Heart left ventricle (tissue), 16 donors: Measurements from ENCODE around the gene GPD1. TPM values are rescaled to one million over a fixed set of nuclear protein-coding genes. Genes with fewer than 3 reads are reported as not detected.

Source experiments
- ATAC-seq, 4 donors: fragments of 200-7000 bp; cut with Tn5 transposase; one replicate each; pipeline ENCODE4 v1.9.1; 2020 to 2022; ENCODE audit warnings: moderate library complexity in 4 of 4, mild to moderate bottlenecking in 3 of 4, moderate number of reproducible peaks in 1 of 4
- DNase-seq, 5 donors: peaks; one replicate each; pipeline ENCODE4 v3.0.0-alpha.2; 2020
- H3K27ac ChIP-seq, 12 donors: fragments of 200-600 bp; sonication (generic) in 4 of 12; one replicate each; pipeline versions ENCODE4 v1.5.0 to v1.8.0; 2016 to 2022; ENCODE audit warnings: mild to moderate bottlenecking in 2 of 12
- H3K27me3 ChIP-seq, 9 donors: fragments of 200-600 bp; sonication (generic) in 2 of 9; one replicate each; pipeline versions ENCODE4 v1.5.1 to v1.8.0; 2016 to 2022; ENCODE audit warnings: mild to moderate bottlenecking in 3 of 9
- H3K36me3 ChIP-seq, 9 donors: fragments of 200-600 bp; sonication (generic) in 2 of 9; one replicate each; pipeline versions ENCODE4 v1.5.0 to v1.8.0; 2018 to 2022; ENCODE audit warnings: mild to moderate bottlenecking in 2 of 9
- H3K4me1 ChIP-seq, 12 donors: fragments of 200-600 bp; sonication (generic) in 4 of 12; one replicate each; pipeline versions ENCODE4 v1.5.0 to v1.8.0; 2016 to 2022; ENCODE audit warnings: mild to moderate bottlenecking in 3 of 12
- H3K4me3 ChIP-seq, 12 donors: fragments of 200-600 bp; sonication (generic) in 4 of 12; one replicate each; pipeline versions ENCODE4 v1.5.0 to v1.8.0; 2017 to 2022; ENCODE audit warnings: mild to moderate bottlenecking in 9 of 12, moderate library complexity in 4 of 12
- H3K9me3 ChIP-seq, 12 donors: fragments of 200-600 bp; sonication (generic) in 4 of 12; one replicate each; pipeline versions ENCODE4 v1.5.0 to v1.8.0; 2016 to 2022; ENCODE audit warnings: mild to moderate bottlenecking in 1 of 12
- CTCF ChIP-seq, 12 donors: fragments of 200-600 bp; sonication (generic) in 4 of 12; IDR thresholded peaks; one replicate each; pipeline versions ENCODE4 v1.5.0 to v1.8.0; 2018 to 2022; ENCODE audit warnings: antibody characterized with exemption in 12 of 12, mild to moderate bottlenecking in 5 of 12
- POLR2A ChIP-seq, 2 donors: fragments of 450-650 bp; IDR thresholded peaks; one replicate each; pipeline ENCODE4 v1.6.1; 2017; ENCODE audit warnings: antibody characterized with exemption in 2 of 2, mild to moderate bottlenecking in 2 of 2, moderate library complexity in 2 of 2
- WGBS, 4 donors: extraction: QIAGEN DNeasy Blood & Tissue Kit in 2 of 4; methylation state at CpG; one replicate each; pipeline versions ENCODE4 v1.1.5 to v1.1.7; 2013 to 2018; 5-methylcytosine and 5-hydroxymethylcytosine counted together
- intact Hi-C, 10 donors: fragments of 100-400 bp; cut with DNase I; formaldehyde crosslinking; loops; one replicate each; pipeline versions ENCODE4 v1.11.1 to v1.14.2; 2022
- polyA plus RNA-seq, 2 donors: library from polyadenylated mRNA; stranded (reverse); fragments of 200-250 nt; gene quantifications; one replicate each; pipeline ENCODE4 v1.2.3, GENCODE V29; 2013
- total RNA-seq, 9 donors: library from RNA; depleted of rRNA in 2 of 9; stranded (reverse); fragments of >200 nt in 2 of 9; fragmentation: NEBNext Ultra II Directional in 3 of 9; extraction: Animal tissue kit (Norgen Biotek cat#: 25700) in 3 of 9; gene quantifications; one replicate each; pipeline versions ENCODE4 v1.1.0 to v1.2.4, GENCODE V29; 2016 to 2023
- donor health status: ischemic (EF 13 %, LVEDD 7.1; RV severe dilation, severe dysfunction).
- donor health status: healthy with polysubstance abuse.
- donor health status: DM: no; HTN: yes; CAD: no.
- donor health status: DM: no; HTN: no; CAD: no.
- donor health status: ischemic (EF 25% LVEDD 6.9; RV normal size, moderate dysfunction).
- donor health status: ischemic (EF 25% LVEDD 5.7; RV mildly dilated, moderate dysfunction).
- donor health status: healthy.
- donor health status: DM: yes; HTN: yes; CAD: no.
- donor health status: ischemic (EF 35%, LVEDD 5.7; RV mildly dilated, moderate dysfunction).
- donor health status: nonischemic (EF 11% LVEDD 7.7; RV severe dilation, severe dysfunction).
- donor health status: DM: yes; HTN: yes; CAD: no.
- donor health status: PGD.
- donor health status: ischemic (EF 29% LVEDD 5.4; RV normal size, mild dysfunction).
- donor health status: nonischemic (EF 23%, LVEDD 6.1; RV moderate dilation, normal function).

Gene GPD1
- total and polyA plus RNA-seq, 11 donors: 7.4 to 75.8 (median 10.0) TPM

- H3K27ac ChIP-seq: peak overlapping the region in 1 of 12 donors; percentile 43
- DNase-seq (no peak), ATAC-seq (peak in 1 of 4 donors; percentile 12)
- TF ChIP-seq POLR2A (IDR thresholded peaks at IDR 0.05): no peak
- no peak for TF ChIP-seq CTCF (IDR thresholded peaks at IDR 0.05)
- H3K27me3 ChIP-seq: no peaks in the 10 kb centered on the region
- peaks cover 0 to 26% (median 14%) of the 10 kb centered on the region in 12 donors for H3K4me1 ChIP-seq
- intact Hi-C loops: loop anchor here in 1 of 10 donors (10.0 kb wide), 1 partner anchor 215 kb away; no protein-coding TSS in a partner anchor
- H3K9me3 ChIP-seq: no peaks in the 10 kb centered on the region
- H3K4me3 ChIP-seq: no peak overlapping the region
- peaks cover 2 to 76% (median 63%) of the 10 kb centered on the region in 9 donors for H3K36me3 ChIP-seq
- WGBS, 4 donors: 72 to 76% (median 74%) methylated on average over 5 of the region's 5 CpGs
Observed at GRCh38 chr12:50099302-50100008, 4.4 kb upstream of the GPD1 start.

GRCh38 chr12:50100561-50100960 lies 3.2 kb upstream of the GPD1 start:
- intact Hi-C loops: no loop called here
- WGBS, 4 donors: 86 to 92% (median 87%) methylated on average over 3 of the region's 3 CpGs

GRCh38 chr12:50101663-50102062 lies 2.1 kb upstream of the GPD1 start:
- Histone ChIP-seq H3K27me3 (no peaks in the 10 kb centered on the region), H3K4me3 (no peak overlapping the region), H3K27ac (no peak overlapping the region), H3K4me1 (peaks cover 2 to 36% (median 18%) of the 10 kb centered on the region in 12 donors), H3K9me3 (no peaks in the 10 kb centered on the region), H3K36me3 (peaks cover 0 to 54% (median 41%) of the 10 kb centered on the region in 9 donors)
- 78 to 83% (median 78%) methylated on average over 3 of the region's 3 CpGs for WGBS, 4 donors
- no peak for ATAC-seq
- no peak for DNase-seq
- intact Hi-C loops: no loop called here
- TF ChIP-seq POLR2A (IDR thresholded peaks at IDR 0.05) (no peak), CTCF (IDR thresholded peaks at IDR 0.05) (peak in 10 of 12 donors; percentile 17 to 50 (median 32))

More at GRCh38 chr12:50100561-50100960, 3.2 kb upstream of the GPD1 start:
- peaks cover 2 to 36% (median 18%) of the 10 kb centered on the region in 12 donors for H3K4me1 ChIP-seq
- no peaks in the 10 kb centered on the region for H3K9me3 ChIP-seq
- DNase-seq (no peak), ATAC-seq (no peak)
- peaks cover 0 to 65% (median 52%) of the 10 kb centered on the region in 9 donors for H3K36me3 ChIP-seq
- H3K27me3 ChIP-seq: no peaks in the 10 kb centered on the region
- no peak for TF ChIP-seq CTCF (IDR thresholded peaks at IDR 0.05)
- TF ChIP-seq POLR2A (IDR thresholded peaks at IDR 0.05): no peak
- H3K27ac ChIP-seq: no peak overlapping the region
- H3K4me3 ChIP-seq: no peak overlapping the region

GRCh38 chr12:50102131-50102531 lies 1.7 kb upstream of the GPD1 start:
- H3K4me1 ChIP-seq: peaks cover 2 to 36% (median 18%) of the 10 kb centered on the region in 12 donors
- no peak for TF ChIP-seq CTCF (IDR thresholded peaks at IDR 0.05)
- no peak for TF ChIP-seq POLR2A (IDR thresholded peaks at IDR 0.05)
- no peak for ATAC-seq
- 73 to 90% (median 79%) methylated on average over 2 of the region's 2 CpGs for WGBS, 4 donors
- H3K27ac ChIP-seq: peak overlapping the region in 1 of 12 donors; percentile 6
- DNase-seq: no peak
- H3K27me3 ChIP-seq: no peaks in the 10 kb centered on the region
- intact Hi-C loops: no loop called here
- H3K36me3 ChIP-seq: peaks cover 0 to 49% (median 36%) of the 10 kb centered on the region in 9 donors
- no peaks in the 10 kb centered on the region for H3K9me3 ChIP-seq
- H3K4me3 ChIP-seq: no peak overlapping the region
